Fibroblast of lung (primary cell): ENCODE data around the gene ELL. TPM values are rescaled to one million over a fixed set of nuclear protein-coding genes. Genes with fewer than 3 reads are reported as not detected.

ENCODE experiments used
- DNase-seq, 2 donors: peaks; one replicate each; pipeline versions ENCODE4 v3.0.0 to v3.0.0-alpha.2; 2010; ENCODE audit warnings: low read depth in 2 of 2
- H2AFZ ChIP-seq: 2 replicates; pipeline ENCODE4 v1.5.1; 2012; ENCODE audit warnings: low read length, control low read depth, inconsistent platforms
- H3K27ac ChIP-seq: 2 replicates; pipeline ENCODE4 v1.5.1; 2011; ENCODE audit warnings: low read length, control low read depth; ENCODE audit not compliant: insufficient read depth
- H3K27me3 ChIP-seq: 2 replicates; pipeline ENCODE4 v1.5.1; 2011; ENCODE audit warnings: mild to moderate bottlenecking, low read length; ENCODE audit not compliant: control insufficient read depth, insufficient read depth
- H3K36me3 ChIP-seq: 2 replicates; pipeline ENCODE4 v1.5.1; 2011; ENCODE audit warnings: low read length; ENCODE audit not compliant: control insufficient read depth, insufficient read depth
- H3K4me1 ChIP-seq: 2 replicates; pipeline ENCODE4 v1.5.1; 2011; ENCODE audit warnings: low read length; ENCODE audit not compliant: control insufficient read depth, insufficient read depth; ENCODE audit errors: extremely low read depth
- H3K4me2 ChIP-seq: 2 replicates; pipeline ENCODE4 v1.5.1; 2011; ENCODE audit warnings: low read length, control low read depth; ENCODE audit not compliant: insufficient read depth; ENCODE audit errors: extremely low read depth
- H3K4me3 ChIP-seq, 4 experiments: fragments of 200-600 bp in 1 of 4; sonication (generic) in 1 of 4; replicated peaks in 1 of 4; 2 replicates each; pipeline ENCODE4 v1.5.1; 2011 to 2016; ENCODE audit warnings: low read length in 4 of 4, low read depth in 3 of 4, mild to moderate bottlenecking in 3 of 4, control low read depth in 2 of 4, inconsistent platforms in 1 of 4, mixed read lengths in 1 of 4; ENCODE audit not compliant: insufficient read depth in 1 of 4; ENCODE audit errors: control extremely low read depth in 1 of 4
- H3K79me2 ChIP-seq: 2 replicates; pipeline ENCODE4 v1.5.1; 2012; ENCODE audit warnings: mild to moderate bottlenecking, low read length, inconsistent platforms; ENCODE audit not compliant: control insufficient read depth, insufficient read depth
- H3K9ac ChIP-seq: 2 replicates; pipeline ENCODE4 v1.5.1; 2011; ENCODE audit warnings: mild to moderate bottlenecking, low read length, control low read depth; ENCODE audit not compliant: insufficient read depth
- H3K9me3 ChIP-seq: 2 replicates; pipeline ENCODE4 v1.5.1; 2012; ENCODE audit warnings: low read depth, low read length; ENCODE audit not compliant: control insufficient read depth, insufficient read depth
- H4K20me1 ChIP-seq: 2 replicates; pipeline ENCODE4 v1.5.1; 2011; ENCODE audit warnings: low read length; ENCODE audit not compliant: control insufficient read depth, insufficient read depth; ENCODE audit errors: extremely low read depth
- CTCF ChIP-seq, 2 donors: IDR thresholded peaks in 1 of 2; conservative IDR thresholded peaks in 1 of 2; 1 replicate in 1 of 2; 2 replicates in 1 of 2; pipeline ENCODE4 v1.5.1; 2011 to 2012; ENCODE audit warnings: low read length in 2 of 2, control low read depth in 1 of 2, inconsistent platforms in 1 of 2, low read depth in 1 of 2, mild to moderate bottlenecking in 1 of 2
- EZH2 ChIP-seq: IDR thresholded peaks from 2 replicates; pipeline ENCODE4 v1.5.1; 2012; ENCODE audit warnings: low read length, control low read depth, mild to moderate bottlenecking; ENCODE audit errors: missing control alignments
- polyA plus RNA-seq, 2 donors: library from polyadenylated mRNA; depleted of rRNA in 1 of 2; stranded (reverse) in 1 of 2; unstranded in 1 of 2; fragments of >200 nt; gene quantifications; 2 replicates each; pipeline ENCODE4 v1.2.1, GENCODE V29; 2011 to 2012; ENCODE audit warnings: missing spikeins in 1 of 2
- total RNA-seq: library from RNA; depleted of rRNA; stranded (reverse); fragments of >200 nt; gene quantifications from 2 replicates; pipeline ENCODE4 v1.2.1, GENCODE V29; 2014

ELL gene
- total and polyA plus RNA-seq, 2 donors (not counting 1 experiment from before 2014, with no cell fraction given) = 4.4 to 18.7 TPM

GRCh38 chr19:18446145-18446810 is 75.6 kb downstream of the ELL start:
- Histone ChIP-seq H3K4me1 (peaks cover 3% of the 10 kb centered on the region), H3K4me3 (no peak overlapping the region), H3K27ac (no peak overlapping the region), H2AFZ (no peak overlapping the region), H3K79me2 (no peaks in the 10 kb centered on the region), H3K9ac (no peak overlapping the region), H3K36me3 (peaks cover 35% of the 10 kb centered on the region), H4K20me1 (no peaks in the 10 kb centered on the region), H3K4me2 (no peak overlapping the region), H3K27me3 (no peaks in the 10 kb centered on the region), H3K9me3 (no peaks in the 10 kb centered on the region)
- TF ChIP-seq EZH2 (no peak), CTCF (conservative IDR thresholded peaks at IDR 0.05 in 1 of 2, IDR thresholded peaks at IDR 0.05 in 1 of 2; ENCODE audit: low read depth in 1 of 2, low read length in 2 of 2) (no peak)
- DNase-seq = no peak

- Histone ChIP-seq H3K4me2 (no peak overlapping the region), H3K36me3 (peaks cover 30% of the 10 kb centered on the region), H3K4me1 (no peaks in the 10 kb centered on the region), H3K9me3 (no peaks in the 10 kb centered on the region), H3K4me3 (no peak overlapping the region), H3K79me2 (no peaks in the 10 kb centered on the region), H4K20me1 (no peaks in the 10 kb centered on the region), H3K9ac (no peak overlapping the region), H3K27ac (no peak overlapping the region), H2AFZ (no peak overlapping the region), H3K27me3 (no peaks in the 10 kb centered on the region)
- DNase-seq = no peak
- TF ChIP-seq EZH2 = no peak
- TF ChIP-seq CTCF (conservative IDR thresholded peaks at IDR 0.05 in 1 of 2, IDR thresholded peaks at IDR 0.05 in 1 of 2; ENCODE audit: low read depth in 1 of 2, low read length in 2 of 2) = no peak
These were observed 76.5 kb downstream of the ELL start for GRCh38 chr19:18445262-18445948.

DNA sequence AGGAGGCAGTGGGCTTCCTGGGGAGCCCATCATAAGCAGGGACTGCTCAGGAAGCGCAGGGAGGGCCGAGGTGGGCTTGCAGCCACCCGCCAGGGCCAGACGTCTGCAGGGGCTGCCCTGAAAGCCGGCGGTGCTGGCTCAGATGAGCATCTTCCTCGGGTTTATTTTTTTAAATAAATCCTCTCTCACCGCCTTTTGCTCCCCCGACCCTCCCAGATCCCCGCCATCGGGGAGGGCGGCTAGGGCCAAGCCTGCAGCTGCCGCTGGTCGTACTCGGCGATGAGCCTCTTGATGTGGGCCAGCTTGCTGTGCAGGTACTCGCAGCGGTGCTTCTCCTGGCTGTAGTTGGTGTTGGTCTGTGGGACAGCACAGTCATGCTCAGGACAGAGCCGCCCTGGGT is 77.4 kb downstream of the ELL start:
- H3K27ac ChIP-seq = no peak overlapping the region
- H3K9me3 ChIP-seq = no peaks in the 10 kb centered on the region
- H3K36me3 ChIP-seq = peaks cover 22% of the 10 kb centered on the region
- no peaks in the 10 kb centered on the region for H3K27me3 ChIP-seq
- no peak overlapping the region for H2AFZ ChIP-seq
- no peak overlapping the region for H3K4me2 ChIP-seq
- H4K20me1 ChIP-seq = no peaks in the 10 kb centered on the region
- H3K9ac ChIP-seq = no peak overlapping the region
- no peak for DNase-seq
- no peak for TF ChIP-seq CTCF (conservative IDR thresholded peaks at IDR 0.05 in 1 of 2, IDR thresholded peaks at IDR 0.05 in 1 of 2; ENCODE audit: low read depth in 1 of 2, low read length in 2 of 2)
- no peak for TF ChIP-seq EZH2
- H3K4me3 ChIP-seq = no peak overlapping the region
- H3K4me1 ChIP-seq = peaks cover 2% of the 10 kb centered on the region
- no peaks in the 10 kb centered on the region for H3K79me2 ChIP-seq
